Parathyroid adenoma (tissue), 2 donors: Measurements from ENCODE around the gene POLR3E.

Experiments
- H2AFZ ChIP-seq: fragments of 300-600 bp; sonication (generic); one replicate; pipeline ENCODE4 v1.7.0; 2017; ENCODE audit warnings: antibody characterized with exemption, mild to moderate bottlenecking
- H3K27ac ChIP-seq: fragments of 300-600 bp; sonication (generic); one replicate; pipeline ENCODE4 v1.7.0; 2017
- H3K27me3 ChIP-seq: fragments of 300-600 bp; sonication (generic); one replicate; pipeline ENCODE4 v1.7.0; 2017; ENCODE audit warnings: low read length; ENCODE audit not compliant: control insufficient read depth, insufficient read depth
- H3K36me3 ChIP-seq: fragments of 300-600 bp; sonication (generic); one replicate; pipeline ENCODE4 v1.7.0; 2017; ENCODE audit warnings: low read length; ENCODE audit not compliant: control insufficient read depth, insufficient read depth
- H3K4me1 ChIP-seq: fragments of 300-600 bp; sonication (generic); one replicate; pipeline ENCODE4 v1.7.0; 2017; ENCODE audit warnings: control low read depth
- H3K4me2 ChIP-seq: fragments of 300-600 bp; sonication (generic); one replicate; pipeline ENCODE4 v1.7.0; 2017; ENCODE audit warnings: low read length
- H3K4me3 ChIP-seq: fragments of 300-600 bp; sonication (generic); one replicate; pipeline ENCODE4 v1.7.0; 2017; ENCODE audit warnings: low read depth, low read length
- H3K79me2 ChIP-seq: fragments of 300-600 bp; sonication (generic); one replicate; pipeline ENCODE4 v1.7.0; 2017; ENCODE audit warnings: control low read depth
- H3K9ac ChIP-seq: fragments of 300-600 bp; sonication (generic); one replicate; pipeline ENCODE4 v1.7.0; 2017; ENCODE audit warnings: mild to moderate bottlenecking
- H3K9me3 ChIP-seq: fragments of 300-600 bp; sonication (generic); one replicate; pipeline ENCODE4 v1.7.0; 2017; ENCODE audit warnings: low read length; ENCODE audit not compliant: control insufficient read depth
- TF ChIP-seq, protein P1 (sequence below): fragments of 300-600 bp; sonication (generic); IDR thresholded peaks from one replicate; pipeline ENCODE4 v1.7.0; 2017; ENCODE audit warnings: antibody characterized with exemption, mild to moderate bottlenecking
- donor health status: primary hyperparathyroidism.

Gene POLR3E

DNA sequence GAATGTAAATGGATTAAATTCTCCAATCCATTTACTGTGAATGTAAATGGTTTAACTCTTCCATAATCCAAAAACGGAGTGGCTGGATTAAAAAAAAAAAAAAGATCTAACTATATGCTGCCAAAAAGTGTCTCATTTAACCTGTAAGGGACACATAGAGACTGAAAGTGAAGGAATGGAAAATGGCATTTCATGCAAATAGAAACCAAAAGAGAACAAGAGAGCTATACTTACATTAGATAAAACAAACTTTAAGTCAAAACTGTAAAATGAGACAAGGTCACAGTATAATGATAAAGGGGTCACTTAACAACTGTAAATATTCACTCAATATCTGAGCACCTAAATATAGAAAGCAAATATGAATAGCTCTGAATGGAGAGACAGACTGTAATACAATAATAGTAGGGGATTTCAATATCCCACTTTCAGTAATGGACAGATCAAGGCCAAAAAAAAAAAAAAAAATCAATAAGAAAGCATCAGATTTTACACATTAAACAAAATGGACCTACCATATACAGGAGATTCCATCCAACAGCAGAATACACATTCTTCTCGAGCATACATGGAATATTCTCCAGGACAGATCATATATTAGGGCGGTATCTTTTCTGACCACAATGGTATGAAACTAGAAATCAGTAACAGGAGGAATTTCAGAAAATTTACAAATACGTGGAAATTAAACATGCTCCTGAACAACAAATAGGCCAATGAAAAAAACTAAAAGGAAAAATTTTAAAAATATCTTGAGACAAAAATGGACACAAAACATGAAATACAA lies 40.8 kb downstream of the POLR3E start:
- Histone ChIP-seq H3K27me3 (no peaks in the 10 kb centered on the region), H3K36me3 (no peaks in the 10 kb centered on the region), H3K4me1 (no peaks in the 10 kb centered on the region), H3K9me3 (no peaks in the 10 kb centered on the region), H3K4me3 (no peak overlapping the region), H3K9ac (no peak overlapping the region), H3K79me2 (peaks cover 4% of the 10 kb centered on the region), H2AFZ (no peak overlapping the region), H3K27ac (no peak overlapping the region), H3K4me2 (no peak overlapping the region)
- TF ChIP-seq, protein P1, sequence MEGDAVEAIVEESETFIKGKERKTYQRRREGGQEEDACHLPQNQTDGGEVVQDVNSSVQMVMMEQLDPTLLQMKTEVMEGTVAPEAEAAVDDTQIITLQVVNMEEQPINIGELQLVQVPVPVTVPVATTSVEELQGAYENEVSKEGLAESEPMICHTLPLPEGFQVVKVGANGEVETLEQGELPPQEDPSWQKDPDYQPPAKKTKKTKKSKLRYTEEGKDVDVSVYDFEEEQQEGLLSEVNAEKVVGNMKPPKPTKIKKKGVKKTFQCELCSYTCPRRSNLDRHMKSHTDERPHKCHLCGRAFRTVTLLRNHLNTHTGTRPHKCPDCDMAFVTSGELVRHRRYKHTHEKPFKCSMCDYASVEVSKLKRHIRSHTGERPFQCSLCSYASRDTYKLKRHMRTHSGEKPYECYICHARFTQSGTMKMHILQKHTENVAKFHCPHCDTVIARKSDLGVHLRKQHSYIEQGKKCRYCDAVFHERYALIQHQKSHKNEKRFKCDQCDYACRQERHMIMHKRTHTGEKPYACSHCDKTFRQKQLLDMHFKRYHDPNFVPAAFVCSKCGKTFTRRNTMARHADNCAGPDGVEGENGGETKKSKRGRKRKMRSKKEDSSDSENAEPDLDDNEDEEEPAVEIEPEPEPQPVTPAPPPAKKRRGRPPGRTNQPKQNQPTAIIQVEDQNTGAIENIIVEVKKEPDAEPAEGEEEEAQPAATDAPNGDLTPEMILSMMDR: no peak

DNA sequence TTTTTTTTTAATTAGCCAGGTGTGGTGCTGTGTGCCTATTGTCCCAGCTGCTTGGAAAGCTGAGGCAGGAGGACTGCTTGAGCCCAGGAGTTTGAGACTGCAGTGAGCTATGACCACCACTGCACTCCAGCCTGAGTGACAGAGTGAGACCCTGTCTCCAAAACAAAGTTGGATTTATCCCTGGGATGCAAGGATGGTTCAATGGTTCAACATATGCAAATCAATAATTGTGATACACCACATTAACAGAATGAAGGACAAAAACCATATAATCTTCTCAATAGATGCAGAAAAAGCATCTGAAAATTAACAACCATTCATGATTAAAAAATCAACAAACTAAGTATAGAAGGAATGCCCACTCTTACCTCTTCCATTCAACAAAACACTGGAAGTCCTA lies 43.7 kb downstream of the POLR3E start:
- Histone ChIP-seq H3K79me2 (peaks cover 4% of the 10 kb centered on the region), H3K4me3 (no peak overlapping the region), H3K9ac (no peak overlapping the region), H3K4me1 (no peaks in the 10 kb centered on the region), H3K27me3 (no peaks in the 10 kb centered on the region), H3K4me2 (no peak overlapping the region), H3K27ac (no peak overlapping the region), H2AFZ (no peak overlapping the region), H3K36me3 (no peaks in the 10 kb centered on the region), H3K9me3 (no peaks in the 10 kb centered on the region)
- TF ChIP-seq, protein P1: no peak

DNA sequence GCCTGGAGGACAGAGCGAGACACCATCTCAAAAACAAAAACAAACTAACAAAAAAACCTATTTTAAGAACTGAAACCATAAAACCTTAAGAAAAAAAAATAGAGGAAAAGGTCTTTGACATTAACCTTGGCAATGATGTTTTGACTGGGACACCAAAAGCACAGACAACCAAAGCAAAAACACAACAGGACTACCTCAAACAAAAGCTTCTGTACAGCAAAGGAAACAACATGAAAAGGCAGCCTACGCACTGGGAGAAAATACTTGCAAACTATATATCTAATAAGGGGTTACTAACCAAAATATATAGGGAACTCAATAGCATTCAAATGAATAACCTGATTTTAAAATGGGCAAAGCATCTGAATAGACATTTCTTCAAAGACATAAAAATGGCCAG lies 44.9 kb downstream of the POLR3E start:
- Histone ChIP-seq H3K4me1 (no peaks in the 10 kb centered on the region), H3K4me3 (no peak overlapping the region), H3K27me3 (no peaks in the 10 kb centered on the region), H3K9me3 (no peaks in the 10 kb centered on the region), H2AFZ (no peak overlapping the region), H3K79me2 (no peaks in the 10 kb centered on the region), H3K36me3 (no peaks in the 10 kb centered on the region), H3K9ac (no peak overlapping the region), H3K4me2 (no peak overlapping the region), H3K27ac (no peak overlapping the region)
- TF ChIP-seq, protein P1: no peak

DNA sequence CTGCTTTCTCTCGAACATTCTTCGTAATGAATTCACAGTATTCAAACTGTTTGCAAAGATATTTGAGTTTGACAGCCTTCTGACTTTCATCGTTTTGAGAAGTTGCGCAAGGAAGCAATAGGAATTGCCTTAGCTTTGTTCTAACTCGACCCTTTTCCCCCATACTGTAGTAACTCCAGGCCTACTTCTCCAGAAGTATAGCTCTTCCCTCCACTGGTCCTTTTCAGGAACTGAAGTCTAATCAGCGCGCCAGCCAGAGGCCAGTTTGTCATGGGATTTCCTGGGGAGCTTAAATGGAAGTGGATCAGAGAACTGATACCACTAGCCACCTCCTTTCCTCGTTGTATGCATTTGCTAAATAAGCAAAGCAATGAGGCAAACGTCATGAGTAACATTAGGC lies 49.3 kb downstream of the POLR3E start:
- H2AFZ ChIP-seq: no peak overlapping the region
- no peaks in the 10 kb centered on the region for H3K79me2 ChIP-seq
- no peak overlapping the region for H3K27ac ChIP-seq
- TF ChIP-seq, protein P1: no peak
- H3K36me3 ChIP-seq: no peaks in the 10 kb centered on the region
- no peak overlapping the region for H3K9ac ChIP-seq
- H3K4me3 ChIP-seq: no peak overlapping the region
- no peak overlapping the region for H3K4me2 ChIP-seq
- no peaks in the 10 kb centered on the region for H3K4me1 ChIP-seq
- no peaks in the 10 kb centered on the region for H3K27me3 ChIP-seq
- no peaks in the 10 kb centered on the region for H3K9me3 ChIP-seq
